Measurements from ENCODE around the gene TMEM163.

DNA sequence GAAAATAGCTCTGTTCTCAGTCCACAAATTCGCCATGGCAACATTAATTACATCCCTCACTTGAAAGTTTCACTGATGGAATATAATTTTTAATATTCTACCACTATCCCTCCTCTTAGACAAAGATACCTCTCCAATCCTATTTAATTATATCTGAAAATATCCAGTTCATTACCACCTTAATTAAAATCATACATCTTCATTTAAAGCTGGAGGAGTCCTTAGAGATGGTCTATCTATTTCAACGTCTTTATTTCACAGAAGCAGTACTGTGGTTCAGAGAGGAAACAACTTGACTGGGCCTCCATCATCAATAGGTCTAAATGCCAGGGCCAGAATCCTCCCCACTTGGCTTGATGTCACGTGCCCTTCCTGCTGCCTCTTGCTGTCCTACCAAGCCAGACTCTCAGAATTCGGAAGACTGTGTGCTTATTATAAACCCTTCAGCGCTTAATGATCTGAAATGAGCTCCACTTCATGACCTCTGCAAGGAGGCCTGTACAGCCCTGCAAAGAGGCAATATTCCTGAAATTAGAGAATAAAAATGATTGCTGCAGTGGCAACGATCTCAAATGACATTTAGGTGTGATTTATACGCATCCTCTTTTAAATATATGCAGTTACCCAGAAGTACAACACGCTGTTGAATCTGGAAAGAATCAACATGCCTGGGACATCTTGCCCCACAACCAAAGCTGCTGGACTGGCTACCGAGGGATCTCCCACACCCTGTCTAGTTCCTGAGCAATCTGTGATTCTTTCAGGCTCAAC, 146.3 kb downstream of the TMEM163 start:
- TF ChIP-seq EZH2 (IDR thresholded peaks at IDR 0.05): no peak
- TF ChIP-seq, protein P1, sequence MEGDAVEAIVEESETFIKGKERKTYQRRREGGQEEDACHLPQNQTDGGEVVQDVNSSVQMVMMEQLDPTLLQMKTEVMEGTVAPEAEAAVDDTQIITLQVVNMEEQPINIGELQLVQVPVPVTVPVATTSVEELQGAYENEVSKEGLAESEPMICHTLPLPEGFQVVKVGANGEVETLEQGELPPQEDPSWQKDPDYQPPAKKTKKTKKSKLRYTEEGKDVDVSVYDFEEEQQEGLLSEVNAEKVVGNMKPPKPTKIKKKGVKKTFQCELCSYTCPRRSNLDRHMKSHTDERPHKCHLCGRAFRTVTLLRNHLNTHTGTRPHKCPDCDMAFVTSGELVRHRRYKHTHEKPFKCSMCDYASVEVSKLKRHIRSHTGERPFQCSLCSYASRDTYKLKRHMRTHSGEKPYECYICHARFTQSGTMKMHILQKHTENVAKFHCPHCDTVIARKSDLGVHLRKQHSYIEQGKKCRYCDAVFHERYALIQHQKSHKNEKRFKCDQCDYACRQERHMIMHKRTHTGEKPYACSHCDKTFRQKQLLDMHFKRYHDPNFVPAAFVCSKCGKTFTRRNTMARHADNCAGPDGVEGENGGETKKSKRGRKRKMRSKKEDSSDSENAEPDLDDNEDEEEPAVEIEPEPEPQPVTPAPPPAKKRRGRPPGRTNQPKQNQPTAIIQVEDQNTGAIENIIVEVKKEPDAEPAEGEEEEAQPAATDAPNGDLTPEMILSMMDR (IDR thresholded peaks at IDR 0.05): no peak

Data from neural progenitor cell (in vitro differentiated cells).